Left ventricle myocardium inferior (tissue), 1 donor: ENCODE results near the gene SCIN. TPM values are rescaled to one million over a fixed set of nuclear protein-coding genes. Genes with fewer than 3 reads are reported as not detected.
"Not testable (repeated sequence)": the region's sequence is repeated elsewhere in the genome, so short reads cannot be mapped to it uniquely, and the experiment has no call there.

Experiments used
- DNase-seq: peaks from one replicate; pipeline ENCODE4 v3.0.0-alpha.2; 2020
- H3K27ac ChIP-seq: fragments of 200-600 bp; replicated peaks from 2 replicates; pipeline ENCODE4 v1.8.0; 2021
- H3K27me3 ChIP-seq: fragments of 200-600 bp; 2 replicates; pipeline ENCODE4 v1.8.0; 2021; ENCODE audit warnings: low read depth
- H3K36me3 ChIP-seq: fragments of 200-600 bp; 2 replicates; pipeline ENCODE4 v1.8.0; 2021
- H3K4me1 ChIP-seq: fragments of 200-600 bp; 2 replicates; pipeline ENCODE4 v1.8.0; 2021
- H3K4me3 ChIP-seq: fragments of 200-600 bp; 2 replicates; pipeline ENCODE4 v1.8.0; 2021; ENCODE audit warnings: mild to moderate bottlenecking, moderate library complexity
- H3K9me3 ChIP-seq: fragments of 200-600 bp; replicated peaks from 2 replicates; pipeline ENCODE4 v1.8.0; 2021
- CTCF ChIP-seq: fragments of 200-600 bp; IDR thresholded peaks from 2 replicates; pipeline ENCODE4 v1.8.0; 2021; ENCODE audit warnings: antibody characterized with exemption, mild to moderate bottlenecking, borderline replicate concordance
- intact Hi-C: fragments of 100-400 bp; cut with micrococcal nuclease; formaldehyde crosslinking; loops from one replicate; pipeline ENCODE4 v1.11.0; 2022
- total RNA-seq: library from RNA; stranded (reverse); fragmentation: NEBNext Ultra II Directional; extraction: Animal tissue kit (Norgen Biotek cat#: 25700); gene quantifications from one replicate; pipeline ENCODE4 v1.2.1, GENCODE V29; 2021
- donor health status: DM: no; HTN: yes; CAD: no; lungs with severe emphysema.

The SCIN gene
- total RNA-seq, 1 donor from 2014 or later, result not detected

DNA sequence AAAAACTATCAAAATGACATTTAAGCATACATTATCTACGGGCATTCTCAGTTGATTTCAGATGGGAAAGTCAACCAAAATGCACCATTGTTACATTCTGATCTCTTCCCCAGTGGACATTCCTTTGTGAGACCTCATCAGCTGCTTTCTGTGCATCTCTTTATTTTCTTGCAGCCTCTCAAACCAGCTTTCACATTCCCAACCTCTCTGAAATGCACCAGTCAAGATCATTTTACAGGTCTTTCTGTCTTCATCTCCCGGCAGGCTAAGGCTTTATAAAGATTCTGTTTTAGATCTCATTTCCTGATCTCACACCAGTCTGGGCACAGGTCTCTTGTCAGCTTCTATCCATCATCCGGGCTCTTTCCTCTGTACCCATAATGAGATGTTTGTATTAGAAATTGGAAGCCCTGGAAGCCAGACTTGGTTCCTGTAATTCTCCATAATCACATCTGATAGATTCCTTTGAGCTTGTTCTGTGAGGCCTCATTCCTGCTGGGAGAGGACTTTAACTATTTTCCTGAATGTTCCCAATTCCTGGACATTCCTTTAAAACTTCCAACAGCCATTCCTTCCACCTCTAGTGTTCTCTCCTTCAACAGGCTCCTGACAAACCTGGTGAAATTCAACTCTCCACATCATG is 72.6 kb downstream of the SCIN start:
- Histone ChIP-seq H3K36me3 (no peaks in the 10 kb centered on the region), H3K27ac (no peak overlapping the region), H3K9me3 (no peaks in the 10 kb centered on the region), H3K4me3 (no peak overlapping the region), H3K4me1 (peaks cover 6% of the 10 kb centered on the region), H3K27me3 (no peaks in the 10 kb centered on the region)
- no peak for DNase-seq
- no peak for TF ChIP-seq CTCF
- intact Hi-C loops, result no loop called here

DNA sequence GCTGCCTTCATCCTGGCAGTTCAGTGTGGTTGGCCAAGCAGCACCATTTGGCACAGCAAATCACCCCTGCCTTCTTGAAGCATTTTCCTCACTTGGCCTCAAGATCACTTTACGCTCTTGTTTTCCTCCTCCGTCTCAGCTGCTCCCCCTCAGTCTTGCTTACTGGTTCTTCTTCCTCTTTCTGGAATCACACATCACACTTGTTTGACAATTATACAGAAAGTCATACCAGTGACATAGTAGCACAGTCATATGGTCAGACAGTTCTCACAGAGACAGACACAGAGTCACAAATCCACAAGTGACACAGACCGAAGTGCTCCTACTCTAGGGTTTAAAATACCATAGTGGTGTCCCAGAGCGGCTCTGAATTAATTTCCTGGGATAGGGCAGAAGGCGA is 73.1 kb downstream of the SCIN start:
- H3K27me3 ChIP-seq, result no peaks in the 10 kb centered on the region

DNA sequence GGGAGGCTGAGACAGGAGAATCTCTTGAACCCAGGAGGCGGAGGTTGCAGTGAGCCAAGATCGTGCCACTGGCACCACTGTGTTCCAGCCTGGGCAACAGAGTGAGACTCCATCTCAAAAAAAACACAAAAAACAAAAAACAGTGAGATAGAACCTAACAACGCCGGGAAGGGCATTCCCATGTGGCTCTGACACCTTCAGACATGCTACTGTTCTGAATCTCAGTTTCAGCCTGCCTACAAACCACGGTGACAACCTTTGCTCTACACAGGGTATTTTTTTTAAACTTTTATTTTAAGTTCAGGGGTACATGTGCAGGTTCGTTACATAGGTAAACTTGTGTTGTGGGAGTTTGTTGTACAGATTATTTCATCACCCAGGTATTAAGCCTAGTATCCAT is 74.7 kb downstream of the SCIN start:
- H3K27ac ChIP-seq, H3K27me3 ChIP-seq, H3K9me3 ChIP-seq, H3K4me3 ChIP-seq, H3K4me1 ChIP-seq, intact Hi-C loops, H3K36me3 ChIP-seq, DNase-seq: not testable (repeated sequence)

More for the DNA sequence above, 73.1 kb downstream of the SCIN start:
- intact Hi-C loops, result no loop called here
- Histone ChIP-seq H3K9me3 (no peaks in the 10 kb centered on the region), H3K4me3 (no peak overlapping the region), H3K36me3 (no peaks in the 10 kb centered on the region), H3K4me1 (peaks cover 1% of the 10 kb centered on the region), H3K27ac (no peak overlapping the region)
- TF ChIP-seq CTCF, result no peak
- DNase-seq, result no peak

- Histone ChIP-seq H3K27me3 (no peaks in the 10 kb centered on the region), H3K36me3 (no peaks in the 10 kb centered on the region), H3K4me3 (no peak overlapping the region), H3K9me3 (no peaks in the 10 kb centered on the region), H3K4me1 (no peaks in the 10 kb centered on the region), H3K27ac (no peak overlapping the region)
- no peak for TF ChIP-seq CTCF
- intact Hi-C loops, result no loop called here
- no peak for DNase-seq
These were observed 75.6 kb downstream of the SCIN start for GRCh38 chr7:12646139-12646538.

- Histone ChIP-seq H3K27me3 (no peaks in the 10 kb centered on the region), H3K4me1 (no peaks in the 10 kb centered on the region), H3K36me3 (no peaks in the 10 kb centered on the region), H3K9me3 (no peaks in the 10 kb centered on the region), H3K4me3 (no peak overlapping the region), H3K27ac (no peak overlapping the region)
- intact Hi-C loops, result no loop called here
- no peak for DNase-seq
- no peak for TF ChIP-seq CTCF
These were observed 77.1 kb downstream of the SCIN start for GRCh38 chr7:12647364-12648219.

DNA sequence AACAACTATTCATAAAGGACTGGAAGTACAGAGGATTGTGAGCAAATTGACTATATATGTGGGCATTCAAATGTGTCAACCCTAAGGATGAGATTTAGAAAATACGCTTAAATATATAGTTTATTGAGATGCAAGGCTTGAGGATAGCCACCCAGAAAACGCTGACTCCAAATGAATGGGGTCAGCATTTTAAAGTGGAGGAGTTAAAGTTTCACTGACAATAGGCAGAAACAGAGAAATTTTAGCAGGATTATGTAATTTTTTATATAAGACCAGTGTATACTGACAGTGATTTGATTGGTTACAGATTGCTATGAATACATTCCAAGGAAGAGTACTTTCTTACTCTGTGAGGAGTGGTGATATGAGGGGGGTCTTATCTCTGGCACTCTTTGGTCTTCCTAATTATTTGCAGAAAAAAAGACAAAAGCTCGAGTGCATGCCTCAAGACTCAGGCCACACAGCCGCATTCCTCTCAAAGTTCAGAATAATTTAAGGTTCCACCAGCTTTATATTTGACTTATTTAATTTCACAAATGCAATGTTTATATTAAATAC is 78.3 kb downstream of the SCIN start:
- no peaks in the 10 kb centered on the region for H3K9me3 ChIP-seq
- no peak overlapping the region for H3K27ac ChIP-seq
- intact Hi-C loops, result no loop called here
- no peak overlapping the region for H3K4me3 ChIP-seq
- DNase-seq, result no peak
- TF ChIP-seq CTCF, result no peak
- no peaks in the 10 kb centered on the region for H3K36me3 ChIP-seq
- H3K27me3 ChIP-seq, result no peaks in the 10 kb centered on the region
- no peaks in the 10 kb centered on the region for H3K4me1 ChIP-seq
